KMS-11 (cell line): ENCODE results near the gene ZNF738.
"Not testable (repeated sequence)": the region's sequence is repeated elsewhere in the genome, so short reads cannot be mapped to it uniquely, and the experiment has no call there.

ENCODE experiments used
- H2AFZ ChIP-seq: fragments of 200-600 bp; sonication (generic); 2 replicates; pipeline ENCODE4 v1.6.1; 2016; ENCODE audit warnings: antibody characterized with exemption, mixed run types, low read depth
- H3K27ac ChIP-seq: fragments of 200-600 bp; sonication (generic); 2 replicates; pipeline ENCODE4 v1.6.1; 2016; ENCODE audit warnings: mild to moderate bottlenecking, mixed run types
- H3K27me3 ChIP-seq: fragments of 200-600 bp; sonication (generic); 2 replicates; pipeline ENCODE4 v1.6.1; 2017; ENCODE audit warnings: mild to moderate bottlenecking, low read depth, mixed run types, moderate library complexity; ENCODE audit not compliant: insufficient read depth
- H3K36me3 ChIP-seq: fragments of 200-600 bp; sonication (generic); 2 replicates; pipeline ENCODE4 v1.6.1; 2017; ENCODE audit warnings: mild to moderate bottlenecking, mixed run types; ENCODE audit not compliant: insufficient read depth
- H3K4me1 ChIP-seq: fragments of 200-600 bp; sonication (generic); 2 replicates; pipeline ENCODE4 v1.6.1; 2016; ENCODE audit warnings: mild to moderate bottlenecking, low read depth, mixed run types; ENCODE audit not compliant: poor library complexity, severe bottlenecking
- H3K4me2 ChIP-seq: fragments of 200-600 bp; sonication (generic); 2 replicates; pipeline ENCODE4 v1.7.0; 2016; ENCODE audit warnings: mild to moderate bottlenecking, mixed run types
- H3K4me3 ChIP-seq: fragments of 200-600 bp; sonication (generic); IDR thresholded peaks from 2 replicates; pipeline ENCODE4 v1.6.1; 2017; ENCODE audit warnings: low read depth, low read length, mixed read lengths; ENCODE audit not compliant: insufficient read depth
- H3K79me2 ChIP-seq: fragments of 200-600 bp; sonication (generic); 2 replicates; pipeline ENCODE4 v1.6.1; 2016; ENCODE audit warnings: low read depth, mixed run types; ENCODE audit not compliant: insufficient read depth
- H3K9ac ChIP-seq: fragments of 200-600 bp; sonication (generic); 2 replicates; pipeline ENCODE4 v1.6.1; 2016; ENCODE audit warnings: mild to moderate bottlenecking, mixed run types
- H4K20me1 ChIP-seq: fragments of 200-600 bp; sonication (generic); 2 replicates; pipeline ENCODE4 v1.6.1; 2016; ENCODE audit warnings: mild to moderate bottlenecking, mixed run types; ENCODE audit not compliant: insufficient read depth
- TF ChIP-seq, protein P1 (sequence below): fragments of 200-600 bp; sonication (generic); conservative IDR thresholded peaks from 2 replicates; pipeline ENCODE4 v1.6.1; 2017; ENCODE audit warnings: low read depth, mild to moderate bottlenecking, antibody characterized with exemption, low read length, moderate library complexity, mixed read lengths

The ZNF738 gene

DNA sequence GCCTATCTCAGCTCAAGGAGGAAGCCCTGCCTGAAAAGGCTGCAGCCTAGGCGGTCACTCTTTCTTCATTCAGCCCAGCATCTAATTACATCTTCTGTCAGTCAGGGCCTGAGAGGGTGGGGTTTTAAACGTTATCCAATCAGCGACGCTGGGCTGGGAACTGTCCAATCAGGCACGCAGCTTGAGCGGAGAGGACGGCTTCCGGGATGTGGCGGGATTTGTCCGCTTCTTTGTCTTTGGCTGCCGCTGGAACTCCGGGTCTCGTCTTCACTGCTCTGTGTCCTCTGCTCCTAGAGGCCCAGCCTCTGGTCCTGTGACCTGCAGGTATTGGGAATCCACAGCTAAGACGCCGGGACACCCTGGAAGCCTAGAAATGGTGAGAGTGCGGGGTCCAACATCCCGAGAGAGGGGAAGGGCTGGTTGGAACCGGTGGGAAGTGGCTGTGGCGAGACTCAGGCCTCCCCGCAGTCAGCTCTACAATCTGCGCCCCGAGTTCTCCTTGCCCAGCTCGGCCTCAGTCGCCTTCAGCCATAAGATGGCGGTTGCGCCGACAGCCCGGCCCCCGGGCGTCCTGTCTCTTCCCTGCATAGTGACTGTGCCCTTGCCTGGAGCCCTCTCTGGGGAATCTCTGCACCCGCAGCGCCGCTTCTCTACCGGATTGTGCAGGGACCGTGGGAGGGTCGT lies at the start of gene ZNF738:
ZNF738 (plus strand) TSS at position 233 of the 684 bp plus-strand sequence; CDS start at position 374, 141 bp downstream.
- no peaks in the 10 kb centered on the region for H3K79me2 ChIP-seq
- no peak within 1 kb of the TSS for H3K4me2 ChIP-seq
- H2AFZ ChIP-seq: no peak within 1 kb of the TSS
- TF ChIP-seq, protein P1, sequence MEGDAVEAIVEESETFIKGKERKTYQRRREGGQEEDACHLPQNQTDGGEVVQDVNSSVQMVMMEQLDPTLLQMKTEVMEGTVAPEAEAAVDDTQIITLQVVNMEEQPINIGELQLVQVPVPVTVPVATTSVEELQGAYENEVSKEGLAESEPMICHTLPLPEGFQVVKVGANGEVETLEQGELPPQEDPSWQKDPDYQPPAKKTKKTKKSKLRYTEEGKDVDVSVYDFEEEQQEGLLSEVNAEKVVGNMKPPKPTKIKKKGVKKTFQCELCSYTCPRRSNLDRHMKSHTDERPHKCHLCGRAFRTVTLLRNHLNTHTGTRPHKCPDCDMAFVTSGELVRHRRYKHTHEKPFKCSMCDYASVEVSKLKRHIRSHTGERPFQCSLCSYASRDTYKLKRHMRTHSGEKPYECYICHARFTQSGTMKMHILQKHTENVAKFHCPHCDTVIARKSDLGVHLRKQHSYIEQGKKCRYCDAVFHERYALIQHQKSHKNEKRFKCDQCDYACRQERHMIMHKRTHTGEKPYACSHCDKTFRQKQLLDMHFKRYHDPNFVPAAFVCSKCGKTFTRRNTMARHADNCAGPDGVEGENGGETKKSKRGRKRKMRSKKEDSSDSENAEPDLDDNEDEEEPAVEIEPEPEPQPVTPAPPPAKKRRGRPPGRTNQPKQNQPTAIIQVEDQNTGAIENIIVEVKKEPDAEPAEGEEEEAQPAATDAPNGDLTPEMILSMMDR: no peak
- no peak within 1 kb of the TSS for H3K4me3 ChIP-seq
- no peak within 1 kb of the TSS for H3K27ac ChIP-seq
- no peaks in the 10 kb centered on the region for H3K27me3 ChIP-seq
- no peaks in the 10 kb centered on the region for H3K4me1 ChIP-seq
- H4K20me1 ChIP-seq: no peaks in the 10 kb centered on the region
- no peak within 1 kb of the TSS for H3K9ac ChIP-seq
- H3K36me3 ChIP-seq: no peaks in the 10 kb centered on the region

DNA sequence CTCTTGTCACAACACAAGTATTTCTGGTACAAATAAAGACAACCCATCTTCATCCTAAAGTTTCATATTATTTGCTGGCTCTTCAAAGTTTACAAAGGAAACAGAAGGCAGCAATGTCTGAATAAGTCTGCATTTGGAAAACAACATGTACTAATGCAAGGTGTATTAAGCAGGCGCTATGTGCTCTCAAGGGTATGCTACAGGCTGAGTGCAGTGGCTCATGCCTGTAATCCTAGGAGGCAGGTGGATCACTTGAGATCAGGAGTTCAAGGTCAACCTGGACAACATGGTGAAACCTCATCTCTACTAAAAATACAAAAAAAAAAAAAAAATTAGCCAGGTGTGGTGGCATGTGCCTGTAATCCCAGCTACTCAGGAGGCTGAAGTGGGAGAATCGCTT lies 46.0 kb upstream of the ZNF738 start:
- H3K4me1 ChIP-seq, H3K27me3 ChIP-seq, H3K9ac ChIP-seq, H3K36me3 ChIP-seq, H4K20me1 ChIP-seq, H3K4me2 ChIP-seq, H3K79me2 ChIP-seq, H3K4me3 ChIP-seq, H2AFZ ChIP-seq, H3K27ac ChIP-seq: not testable (repeated sequence)

- no peaks in the 10 kb centered on the region for H4K20me1 ChIP-seq
Measured at GRCh38 chr19:21314676-21315075, 44.1 kb upstream of the ZNF738 start.

GRCh38 chr19:21317821-21318220 lies 41.0 kb upstream of the ZNF738 start:
- Histone ChIP-seq H3K4me3 (no peak overlapping the region), H3K4me1 (no peaks in the 10 kb centered on the region), H3K4me2 (no peak overlapping the region), H3K36me3 (no peaks in the 10 kb centered on the region), H3K9ac (no peak overlapping the region), H3K27ac (no peak overlapping the region), H4K20me1 (no peaks in the 10 kb centered on the region), H3K79me2 (no peaks in the 10 kb centered on the region), H3K27me3 (no peaks in the 10 kb centered on the region), H2AFZ (no peak overlapping the region)
- TF ChIP-seq, protein P1: no peak

More at GRCh38 chr19:21314676-21315075, 44.1 kb upstream of the ZNF738 start:
- no peak overlapping the region for H3K9ac ChIP-seq
- no peaks in the 10 kb centered on the region for H3K79me2 ChIP-seq
- no peak overlapping the region for H3K27ac ChIP-seq
- H3K36me3 ChIP-seq: no peaks in the 10 kb centered on the region
- H3K4me1 ChIP-seq: no peaks in the 10 kb centered on the region
- no peak overlapping the region for H3K4me2 ChIP-seq
- TF ChIP-seq, protein P1: no peak
- no peak overlapping the region for H2AFZ ChIP-seq
- H3K4me3 ChIP-seq: no peak overlapping the region
- H3K27me3 ChIP-seq: no peaks in the 10 kb centered on the region

DNA sequence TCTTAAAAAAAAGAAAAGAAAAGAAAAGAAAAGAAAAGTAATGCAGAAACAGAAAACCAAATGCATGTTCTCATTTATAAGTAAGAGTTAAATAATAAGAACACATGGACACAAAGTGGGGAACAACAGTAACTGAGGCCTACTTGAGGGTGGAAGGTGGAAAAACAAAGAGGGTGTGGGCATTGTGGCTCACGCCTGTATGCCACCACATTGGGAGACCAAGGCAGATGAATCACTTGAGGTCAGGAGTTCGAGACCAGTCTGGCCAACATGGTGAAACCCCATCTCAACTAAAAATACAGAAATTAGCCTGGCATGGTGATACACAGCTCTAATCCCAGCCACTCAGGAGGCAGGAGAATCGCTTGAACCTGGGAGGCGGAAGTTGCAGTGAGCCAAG lies 37.7 kb upstream of the ZNF738 start:
- no peak overlapping the region for H3K9ac ChIP-seq
- H3K4me3 ChIP-seq: no peak overlapping the region
- no peak overlapping the region for H2AFZ ChIP-seq
- no peak overlapping the region for H3K4me2 ChIP-seq
- H4K20me1 ChIP-seq: no peaks in the 10 kb centered on the region
- no peaks in the 10 kb centered on the region for H3K36me3 ChIP-seq
- no peak overlapping the region for H3K27ac ChIP-seq
- no peaks in the 10 kb centered on the region for H3K79me2 ChIP-seq
- no peaks in the 10 kb centered on the region for H3K4me1 ChIP-seq
- no peaks in the 10 kb centered on the region for H3K27me3 ChIP-seq
- TF ChIP-seq, protein P1: no peak
